NCI-H1436 (cell line): ENCODE results near the gene PLEKHG4.

Experiments
- DNase-seq: peaks from one replicate; lab custom pipeline; 2025; lab: John Stamatoyannopoulos, UW

PLEKHG4 gene

GRCh38 chr16:67246081-67246755 is 33.1 kb upstream of the PLEKHG4 start:
- DNase-seq, result peak; percentile 46

GRCh38 chr16:67246756-67247191 is 32.6 kb upstream of the PLEKHG4 start:
- peak; percentile 37 for DNase-seq

DNA sequence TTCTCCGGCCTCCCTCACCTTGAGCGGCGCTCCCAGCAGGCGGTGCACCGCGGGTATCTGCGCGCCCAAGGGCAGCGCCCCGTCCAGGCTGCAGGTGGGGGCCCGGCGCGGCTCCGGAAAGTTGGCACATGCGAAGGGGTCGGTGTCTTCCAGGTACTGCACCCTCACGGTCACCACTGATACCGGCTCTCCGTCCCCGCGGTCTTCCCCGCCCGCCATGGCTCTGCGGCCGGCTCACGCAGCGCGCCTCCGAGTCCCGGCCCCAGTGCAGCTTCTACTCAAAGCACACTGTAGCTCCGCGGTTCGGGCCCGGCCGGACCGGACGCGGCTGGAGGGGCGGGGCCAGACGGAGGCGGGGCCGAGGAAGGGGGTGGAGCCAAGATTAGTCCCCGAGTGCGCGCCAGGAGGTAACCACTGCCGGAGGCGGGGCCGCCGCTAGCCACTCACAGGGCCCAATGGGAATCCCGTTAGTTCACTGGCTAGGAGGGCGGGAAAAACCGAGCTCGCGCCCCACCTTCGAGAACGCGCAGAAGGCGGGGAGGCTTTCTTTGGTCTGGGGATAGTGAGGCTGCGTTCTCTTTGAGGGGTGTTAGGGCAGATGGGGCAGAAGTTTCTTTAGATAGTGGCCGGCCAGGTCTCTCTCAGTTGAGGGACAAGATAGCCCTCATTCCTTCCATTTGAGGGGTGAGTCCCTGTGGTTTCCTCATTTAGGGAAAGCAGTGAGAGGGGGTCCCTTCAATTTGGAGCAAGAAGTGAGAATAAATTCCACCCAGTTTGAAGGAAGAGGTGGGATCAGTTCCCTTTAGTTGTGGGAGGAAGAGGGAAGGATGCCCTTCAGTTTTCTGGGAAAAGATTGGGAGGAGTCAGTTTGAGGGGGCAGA is 31.9 kb upstream of the PLEKHG4 start, which contains the start of gene FHOD1:
Gene FHOD1, minus strand, starts transcription at position 290 of the 881 bp plus-strand sequence. Its CDS starts 71 bp downstream, at position 219.
- DNase-seq, result peak; percentile 90

DNA sequence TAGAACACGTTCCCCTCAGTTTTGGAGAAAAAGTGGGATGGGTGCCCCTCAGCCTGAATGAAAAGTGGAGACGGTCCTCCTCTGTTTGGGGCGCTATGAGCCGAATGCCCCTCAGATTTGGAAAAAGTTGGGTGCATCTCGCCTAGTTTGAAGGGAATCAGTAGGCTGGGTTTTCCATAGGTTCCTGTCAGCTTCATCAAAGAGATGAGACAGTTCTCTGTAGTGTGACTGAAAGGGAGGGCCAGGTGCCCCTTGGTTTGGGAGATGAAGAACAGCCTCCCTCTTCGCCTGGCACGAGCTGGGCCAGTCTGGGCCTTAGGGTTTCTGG is 31.3 kb upstream of the PLEKHG4 start:
- DNase-seq, result no peak

GRCh38 chr16:67248401-67249177 is 30.7 kb upstream of the PLEKHG4 start, which contains the start of gene SLC9A5:
Gene SLC9A5 (plus strand): TSS chr16:67248979. CDS start chr16:67249015, 36 bp downstream.
- DNase-seq, result peak; percentile 11

- no peak for DNase-seq
Observed at GRCh38 chr16:67249178-67250044, 29.9 kb upstream of the PLEKHG4 start.

DNA sequence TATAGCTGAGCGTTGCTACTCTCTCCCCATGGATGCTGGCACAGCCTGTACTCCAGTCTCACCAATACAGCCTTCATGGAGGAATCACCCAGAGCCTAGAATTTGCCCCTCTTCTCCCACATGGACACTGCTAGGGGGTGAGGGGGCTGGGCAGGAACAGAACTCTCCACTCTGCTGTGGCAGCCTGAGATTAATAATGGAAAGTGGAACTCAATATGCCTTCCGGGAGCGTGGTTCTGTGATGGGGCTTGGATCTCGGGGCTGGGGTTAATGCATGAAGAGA is 29.3 kb upstream of the PLEKHG4 start:
- no peak for DNase-seq

DNA sequence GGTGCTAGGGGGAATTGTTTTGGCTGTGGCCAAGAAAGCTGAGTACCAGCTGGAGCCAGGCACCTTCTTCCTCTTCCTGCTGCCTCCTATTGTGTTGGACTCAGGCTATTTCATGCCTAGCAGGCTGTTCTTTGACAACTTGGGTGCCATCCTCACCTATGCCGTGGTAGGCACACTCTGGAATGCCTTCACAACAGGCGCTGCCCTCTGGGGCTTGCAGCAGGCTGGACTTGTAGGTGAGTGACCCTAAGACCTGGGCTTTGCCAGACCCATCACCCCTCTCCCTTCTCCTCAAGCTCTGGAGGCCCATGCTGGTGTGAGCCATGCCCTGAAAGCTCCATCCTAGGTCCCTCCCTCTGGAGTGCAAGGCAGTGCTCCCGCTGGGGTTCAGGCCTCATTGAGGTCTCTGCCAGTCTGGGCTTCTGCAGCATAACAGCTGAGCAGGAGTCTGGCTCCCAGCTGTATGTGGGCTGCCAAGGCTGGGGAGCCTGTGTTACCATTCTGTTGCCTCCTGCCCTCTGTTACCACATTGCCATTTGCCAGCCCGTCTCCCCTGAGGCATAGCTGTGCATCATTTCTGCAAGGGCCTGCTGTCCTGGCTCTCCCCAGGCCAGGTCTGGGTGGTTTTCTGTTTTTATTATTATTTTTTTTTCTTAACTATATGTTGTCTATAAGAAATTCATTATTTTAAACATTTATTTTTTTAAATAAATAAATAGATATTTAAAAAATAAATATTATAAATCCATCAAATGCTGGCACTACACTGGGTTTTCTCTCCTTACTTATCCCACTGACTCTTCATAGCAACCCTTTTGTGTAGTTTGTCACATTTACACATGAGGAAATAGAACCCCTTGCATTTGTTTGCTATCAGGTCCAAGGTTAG is 26.5 kb upstream of the PLEKHG4 start:
- DNase-seq, result no peak

GRCh38 chr16:67254801-67255552 is 24.4 kb upstream of the PLEKHG4 start:
- DNase-seq, result no peak

DNA sequence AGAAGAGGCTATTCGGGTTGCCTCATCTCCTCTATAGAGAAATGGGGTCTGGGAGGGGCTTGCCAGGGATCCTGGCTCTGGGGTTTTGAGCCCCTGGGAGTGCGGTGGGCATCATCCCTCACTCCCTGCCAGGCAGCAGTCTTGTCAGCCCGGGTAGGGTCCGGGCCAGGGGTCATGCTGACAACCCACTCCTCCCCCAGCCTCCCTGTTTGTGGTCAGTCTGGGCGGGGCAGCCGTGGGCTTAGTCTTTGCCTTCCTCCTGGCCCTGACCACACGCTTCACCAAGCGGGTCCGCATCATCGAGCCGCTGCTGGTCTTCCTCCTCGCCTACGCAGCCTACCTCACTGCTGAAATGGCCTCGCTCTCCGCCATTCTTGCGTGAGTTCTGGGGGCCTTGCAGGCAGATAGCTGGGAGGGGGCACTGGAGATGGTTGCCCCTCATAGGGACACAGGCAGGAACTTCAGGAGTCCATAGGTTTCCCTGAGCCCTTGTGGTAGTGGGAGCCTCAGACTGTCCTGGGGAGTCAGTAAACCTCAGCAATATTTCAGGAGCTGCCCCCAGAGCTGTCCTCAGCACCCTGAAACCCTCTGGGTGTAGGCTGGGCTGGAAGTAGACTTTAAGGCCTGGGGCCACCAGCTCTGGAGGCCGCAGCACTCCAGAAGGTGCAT is 23.6 kb upstream of the PLEKHG4 start:
- DNase-seq, result no peak

DNA sequence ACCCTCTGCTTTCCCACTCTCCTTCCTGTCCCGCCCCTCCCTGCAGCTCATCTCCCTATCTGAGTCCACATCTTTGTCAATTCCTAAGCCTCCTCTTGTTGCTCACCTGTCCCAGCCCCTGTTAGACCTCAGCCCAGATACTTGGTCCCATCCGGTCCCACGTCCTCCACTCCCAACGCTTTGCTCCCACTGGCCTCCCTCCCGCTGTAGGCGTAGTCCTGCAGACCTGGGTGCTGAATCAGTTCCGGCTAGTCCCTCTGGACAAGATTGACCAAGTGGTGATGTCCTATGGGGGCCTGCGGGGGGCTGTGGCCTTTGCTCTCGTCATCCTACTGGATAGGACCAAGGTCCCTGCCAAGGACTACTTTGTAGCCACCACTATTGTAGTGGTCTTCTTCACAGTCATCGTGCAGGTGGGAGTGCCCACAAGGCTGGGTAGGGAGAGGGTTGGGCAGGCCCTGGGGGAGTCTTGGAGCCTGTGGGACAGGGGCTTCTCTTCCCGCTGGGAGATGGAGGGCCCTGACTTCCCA is 22.6 kb upstream of the PLEKHG4 start:
- no peak for DNase-seq

DNA sequence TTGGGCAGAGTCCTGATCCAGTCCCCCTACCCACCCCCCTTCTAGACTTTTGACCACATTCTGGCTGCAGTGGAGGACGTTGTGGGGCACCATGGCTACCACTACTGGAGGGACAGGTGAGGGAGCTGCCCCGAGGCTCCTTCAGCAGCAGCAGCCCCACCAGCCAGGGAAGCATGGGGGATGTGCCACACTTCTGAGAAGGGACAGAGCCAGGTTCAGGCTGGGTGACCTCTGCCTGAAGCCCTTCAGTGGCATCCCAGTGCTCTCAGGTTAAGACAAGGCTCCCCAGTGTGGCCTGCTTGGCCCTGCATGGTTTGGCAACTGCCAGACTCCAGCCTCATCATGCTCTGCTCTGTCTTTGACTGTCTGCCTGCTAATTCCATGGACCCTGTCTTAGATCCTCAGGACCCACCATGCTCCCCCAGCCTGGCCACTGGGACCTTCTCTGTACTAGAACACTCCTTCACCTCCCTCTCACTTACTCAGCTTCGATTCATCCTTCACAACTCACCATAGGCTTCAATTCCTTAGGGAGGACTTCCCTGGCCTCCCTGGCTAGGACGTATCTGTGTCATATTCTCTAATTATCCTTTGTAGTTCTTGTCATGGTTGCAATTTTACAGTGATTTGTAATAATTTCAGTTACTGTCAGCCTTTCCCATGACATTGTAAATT is 21.7 kb upstream of the PLEKHG4 start:
- DNase-seq, result no peak

DNA sequence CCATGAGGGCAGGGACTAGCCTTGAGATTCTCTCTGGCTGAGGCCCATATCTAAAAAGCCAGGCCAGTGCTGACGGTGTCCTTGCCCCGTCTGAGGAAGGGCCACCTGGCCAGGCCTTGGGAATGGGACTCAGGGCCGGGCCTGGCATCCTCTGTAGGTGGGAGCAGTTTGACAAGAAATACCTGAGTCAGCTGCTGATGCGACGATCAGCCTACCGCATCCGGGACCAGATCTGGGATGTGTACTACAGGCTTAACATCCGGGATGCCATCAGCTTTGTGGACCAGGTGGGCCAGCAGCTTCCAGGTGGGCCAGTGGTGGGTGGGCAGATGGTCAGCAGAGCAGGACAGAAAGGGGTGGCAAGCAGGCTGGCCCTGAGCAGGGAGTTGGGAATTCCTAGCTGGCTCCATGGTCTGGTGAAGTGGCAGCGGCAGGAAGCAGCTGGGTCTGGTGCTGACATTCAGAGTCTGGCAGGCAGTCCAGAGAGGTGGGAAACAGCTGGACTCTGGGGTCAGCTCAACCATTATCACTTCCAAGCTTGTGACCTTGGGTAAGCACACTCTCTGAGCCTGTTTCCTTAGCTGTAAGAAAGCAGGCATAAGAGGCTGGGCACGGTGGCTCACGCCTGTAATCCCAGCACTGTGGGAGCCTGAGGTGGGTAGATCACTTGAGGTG is 21.0 kb upstream of the PLEKHG4 start:
- DNase-seq, result no peak

DNA sequence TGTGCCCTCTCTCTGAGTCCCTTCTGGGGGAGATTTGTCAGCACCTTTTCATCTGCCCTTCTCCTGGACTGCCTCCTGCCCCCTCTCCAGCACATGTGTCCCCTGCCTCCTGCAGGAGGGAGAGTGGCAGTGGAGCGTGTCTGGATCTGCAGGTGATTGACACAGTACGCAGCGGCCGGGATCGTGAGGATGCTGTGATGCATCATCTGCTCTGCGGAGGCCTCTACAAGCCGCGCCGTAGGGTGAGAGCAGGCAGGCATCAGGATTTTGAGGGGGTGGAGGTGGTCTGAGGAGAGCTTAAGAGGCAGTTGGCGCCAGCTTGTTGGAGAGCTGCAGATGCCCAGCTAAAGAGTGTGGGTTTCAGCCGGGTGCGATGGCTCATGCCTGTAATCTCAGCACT is 19.6 kb upstream of the PLEKHG4 start:
- no peak for DNase-seq

DNA sequence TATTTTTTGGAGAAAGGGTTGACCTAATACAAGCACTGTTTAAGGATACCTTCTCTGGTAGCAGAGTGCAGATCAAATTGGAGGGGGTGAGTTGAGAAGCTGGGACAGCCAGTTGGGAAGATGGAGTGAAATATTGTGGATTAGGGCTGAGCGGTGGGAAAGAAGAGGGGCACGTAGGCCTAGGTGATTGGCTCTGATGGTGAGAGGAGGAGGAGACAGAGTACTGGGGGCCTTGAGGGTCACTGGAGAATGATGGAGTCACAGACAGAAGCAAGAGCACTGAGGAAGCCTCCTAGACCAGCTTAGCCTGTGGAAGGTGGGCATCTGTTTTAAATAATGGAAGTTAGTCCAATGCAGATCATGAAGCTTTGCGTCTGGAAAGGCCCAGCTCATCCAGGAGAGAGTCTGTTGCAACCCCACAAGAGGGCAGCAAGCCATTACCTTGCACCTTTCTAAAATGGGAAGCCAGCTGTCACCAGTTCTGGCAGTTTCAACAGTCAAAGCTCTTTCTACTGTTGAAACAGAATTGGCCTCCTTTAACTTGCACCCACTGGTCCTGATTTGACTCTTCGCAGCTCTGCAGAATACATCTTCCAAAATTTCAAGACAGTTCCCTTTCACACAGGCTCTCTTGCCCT is 18.8 kb upstream of the PLEKHG4 start:
- peak; percentile 10 for DNase-seq

DNA sequence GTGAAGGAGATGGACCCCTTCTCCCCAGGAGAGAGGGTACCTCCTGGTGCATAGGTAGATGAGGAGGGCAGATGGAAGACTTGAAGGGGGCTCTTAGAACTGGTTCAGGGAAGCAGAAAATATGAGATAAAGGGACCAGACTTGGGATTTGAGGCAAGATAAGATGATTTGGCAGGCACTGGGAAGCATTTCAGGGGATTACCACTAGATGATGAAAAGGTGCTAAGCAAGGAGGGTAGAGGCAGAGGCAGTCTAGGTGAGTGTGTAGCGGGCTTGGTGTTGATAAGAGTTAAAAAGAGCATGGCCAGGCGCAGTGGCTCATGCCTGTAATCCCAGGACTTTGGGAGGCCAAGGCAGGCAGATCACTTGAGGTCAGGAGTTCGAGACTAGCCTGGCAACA is 16.1 kb upstream of the PLEKHG4 start:
- no peak for DNase-seq

DNA sequence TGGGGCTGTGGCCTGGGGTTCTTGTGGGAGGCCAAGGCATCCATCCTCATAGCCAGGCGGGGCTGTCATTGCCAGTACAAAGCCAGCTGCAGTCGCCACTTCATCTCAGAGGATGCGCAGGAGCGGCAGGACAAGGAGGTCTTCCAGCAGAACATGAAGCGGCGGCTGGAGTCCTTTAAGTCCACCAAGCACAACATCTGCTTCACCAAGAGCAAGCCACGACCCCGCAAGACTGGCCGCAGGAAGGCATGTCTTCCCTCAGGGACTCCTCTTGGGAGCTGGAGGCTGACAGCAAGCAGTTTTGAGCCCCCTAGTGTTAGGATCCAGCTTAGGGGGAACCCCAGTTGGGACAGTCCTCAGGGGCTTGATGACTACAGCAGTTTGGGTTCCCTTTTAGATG is 15.1 kb upstream of the PLEKHG4 start:
- DNase-seq, result no peak
